GM21515 (cell line): Measurements from ENCODE around the gene CDK1.

Source experiments
- ATAC-seq: cut with Tn5 transposase; IDR thresholded peaks from one replicate; pipeline ENCODE4 v1.9.1; 2021; ENCODE audit not compliant: unreplicated experiment

CDK1 gene

DNA sequence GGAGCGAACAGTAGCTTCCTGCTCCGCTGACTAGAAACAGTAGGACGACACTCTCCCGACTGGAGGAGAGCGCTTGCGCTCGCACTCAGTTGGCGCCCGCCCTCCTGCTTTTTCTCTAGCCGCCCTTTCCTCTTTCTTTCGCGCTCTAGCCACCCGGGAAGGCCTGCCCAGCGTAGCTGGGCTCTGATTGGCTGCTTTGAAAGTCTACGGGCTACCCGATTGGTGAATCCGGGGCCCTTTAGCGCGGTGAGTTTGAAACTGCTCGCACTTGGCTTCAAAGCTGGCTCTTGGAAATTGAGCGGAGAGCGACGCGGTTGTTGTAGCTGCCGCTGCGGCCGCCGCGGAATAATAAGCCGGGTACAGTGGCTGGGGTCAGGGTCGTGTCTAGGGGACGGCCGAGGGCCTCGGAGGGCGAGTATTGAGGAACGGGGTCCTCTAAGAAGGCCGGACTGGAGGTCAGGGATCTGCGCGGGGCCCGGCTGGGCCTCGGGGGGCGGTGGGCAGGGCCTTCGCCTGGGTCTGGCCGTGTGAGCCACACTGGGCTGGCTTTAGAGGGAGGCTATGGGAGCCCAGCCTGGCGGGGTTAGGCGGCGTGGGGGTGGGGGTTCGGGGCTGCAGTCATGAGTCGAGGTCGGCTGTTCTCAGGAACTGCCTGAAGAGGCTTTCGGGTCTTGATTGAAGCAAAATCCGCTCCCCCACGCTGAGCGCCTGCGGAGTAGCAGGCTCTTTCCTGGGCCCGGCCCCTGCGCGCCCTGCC, at the start of gene CDK1:
TSS of gene CDK1 (plus strand) at position 265 of the 757 bp plus-strand sequence. CDS start 1,688 bp downstream, outside the sequence.
- ATAC-seq = peak; percentile 98

DNA sequence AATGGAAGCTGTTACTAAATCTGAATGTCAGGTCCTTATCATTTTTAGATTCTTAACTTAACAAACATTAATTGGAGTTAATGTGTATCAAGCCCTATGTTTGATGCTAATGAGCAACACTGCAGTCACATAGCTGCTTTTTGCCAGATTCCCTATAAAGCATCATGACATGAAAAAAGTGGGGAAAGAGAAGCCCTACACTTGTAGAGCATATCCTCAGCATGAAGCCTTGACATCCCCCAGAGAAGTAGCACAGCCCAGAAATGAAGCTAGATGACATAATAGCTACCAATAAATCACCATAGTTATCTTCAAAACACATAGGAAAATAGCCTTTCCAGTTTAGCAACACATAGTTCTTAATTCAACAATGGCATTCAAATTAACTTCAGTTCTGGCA, 49.2 kb upstream of the CDK1 start:
- no peak for ATAC-seq

DNA sequence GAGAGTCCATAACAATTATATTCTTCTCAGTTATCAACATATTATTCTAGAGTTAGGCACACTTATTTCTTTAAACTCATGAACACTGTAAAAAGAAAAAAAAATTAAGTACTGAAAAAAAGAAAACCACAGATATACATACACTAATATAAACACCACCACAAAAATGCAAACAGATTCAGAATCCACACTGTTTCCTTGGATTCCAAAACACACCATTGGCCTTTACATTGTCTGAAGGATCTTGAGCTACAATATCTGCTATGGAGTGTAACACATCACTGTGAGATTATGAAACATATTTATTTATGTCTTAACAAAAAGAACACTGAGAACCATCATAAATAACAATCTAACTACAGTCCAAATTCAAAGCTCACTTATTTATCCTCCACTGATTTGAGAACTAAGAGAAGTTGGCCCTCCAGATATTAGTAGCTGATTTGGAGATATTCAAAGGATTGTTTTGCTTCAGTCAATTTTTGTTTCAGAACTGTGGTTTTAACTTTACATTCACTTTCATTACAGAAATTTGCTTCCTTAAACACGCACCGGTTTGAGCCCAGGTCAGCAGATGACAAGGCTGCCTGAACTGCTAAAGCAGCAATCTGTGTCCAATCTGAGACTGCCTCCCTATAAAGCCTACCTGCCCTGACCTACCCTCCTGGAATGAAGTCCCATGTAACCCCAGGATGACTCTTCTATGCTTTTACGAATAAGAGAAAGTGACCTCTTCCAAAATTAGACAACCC, 47.0 kb upstream of the CDK1 start:
- peak; percentile 85 for ATAC-seq

DNA sequence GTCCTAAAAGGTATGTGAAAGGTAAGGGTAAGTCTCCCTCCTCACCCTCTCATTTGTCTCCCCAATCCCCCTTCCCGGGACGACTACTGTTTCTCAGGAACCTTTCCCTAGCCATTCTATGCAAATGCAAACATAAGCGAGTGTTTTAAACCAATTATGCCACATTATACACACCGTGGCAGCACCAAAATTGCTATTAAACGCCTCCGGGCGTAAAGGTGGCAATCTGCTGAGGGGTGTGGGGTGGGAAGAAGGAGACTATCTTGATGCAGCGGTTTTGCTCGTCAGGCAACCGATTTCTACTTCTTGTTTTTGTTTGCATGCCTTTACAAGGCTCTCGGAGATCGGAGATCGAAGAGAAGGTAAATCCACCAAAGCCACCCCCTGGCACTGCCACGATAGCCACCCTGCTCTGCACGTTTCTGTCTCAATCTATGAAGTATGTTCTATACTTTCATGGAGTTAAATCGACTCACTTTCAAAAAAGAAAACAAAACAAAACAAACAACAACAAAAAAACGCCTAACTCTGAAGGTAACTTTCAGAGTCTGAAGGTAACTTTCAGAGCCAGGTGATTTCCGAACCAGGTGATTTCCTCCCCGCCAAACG, 46.0 kb upstream of the CDK1 start:
- peak; percentile 33 for ATAC-seq

DNA sequence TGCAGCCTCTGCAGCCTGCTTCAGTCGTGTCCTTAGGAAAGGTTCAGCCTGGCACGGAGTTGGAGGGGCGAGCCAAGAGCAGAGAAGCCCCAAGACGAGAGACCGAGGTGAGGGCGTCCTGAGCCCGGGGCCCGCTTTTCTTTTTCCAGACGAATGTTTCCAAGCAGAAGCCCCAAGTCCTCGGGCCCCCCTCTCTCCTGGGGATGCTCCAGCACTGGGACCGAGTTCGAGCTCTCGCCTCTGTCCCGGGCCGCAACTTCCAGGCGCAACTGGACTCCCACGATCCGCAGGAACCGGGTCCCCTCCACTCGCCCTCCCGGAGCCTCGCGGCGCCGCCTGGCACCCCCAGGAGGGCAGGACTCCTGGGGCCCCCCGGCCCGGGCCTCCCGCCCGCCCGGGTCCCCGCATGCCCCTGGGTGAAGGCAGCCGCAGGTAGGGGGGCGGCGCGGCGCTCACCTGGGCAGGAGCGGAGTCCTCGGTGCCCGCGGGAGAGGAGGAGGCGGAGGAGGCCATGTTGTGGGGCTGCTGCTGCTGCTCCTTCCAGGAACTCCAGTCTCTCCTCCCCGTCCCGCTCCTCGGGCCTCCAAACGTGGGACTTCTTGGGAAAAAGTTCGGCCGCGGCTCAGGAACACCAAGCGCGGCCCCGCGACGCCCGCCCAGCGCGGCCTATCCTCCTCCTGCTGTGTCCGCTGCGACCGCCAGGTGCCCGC, 45.3 kb upstream of the CDK1 start:
- ATAC-seq = peak; percentile 61

DNA sequence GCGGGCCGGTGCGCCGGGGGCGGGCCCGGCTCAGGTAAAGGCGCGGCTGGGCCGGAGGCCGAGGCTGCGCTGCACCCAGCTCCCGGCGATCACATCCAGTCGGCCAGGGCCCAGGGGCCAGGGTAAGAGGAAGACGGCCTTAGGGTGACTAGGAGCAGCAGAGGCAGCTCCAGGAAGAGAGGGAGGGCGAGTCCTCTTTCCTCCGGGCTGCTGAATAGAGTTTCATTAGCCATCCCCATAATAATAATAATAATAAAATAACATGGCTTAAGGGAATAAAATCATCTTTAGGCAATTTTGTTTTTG, 44.8 kb upstream of the CDK1 start:
- no peak for ATAC-seq

DNA sequence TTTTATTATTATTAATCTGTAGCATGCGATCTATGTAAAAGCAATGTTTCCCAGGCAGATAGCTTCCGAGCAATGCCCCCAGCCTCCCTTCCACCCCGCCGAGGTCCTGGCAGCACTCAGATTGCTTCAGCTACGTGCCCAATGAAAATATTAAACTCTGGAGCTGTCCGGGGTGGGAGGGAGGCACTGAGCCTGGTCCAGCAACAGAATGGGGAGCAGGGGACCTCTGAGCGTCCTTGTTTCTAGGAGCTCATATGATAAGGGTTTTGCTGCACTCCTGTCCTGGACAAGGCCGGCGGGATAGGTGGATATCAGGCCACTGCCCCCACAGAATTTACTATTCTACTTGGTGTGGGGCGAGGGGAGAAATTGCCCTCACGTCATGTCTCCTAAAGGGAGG, 44.5 kb upstream of the CDK1 start:
- no peak for ATAC-seq

DNA sequence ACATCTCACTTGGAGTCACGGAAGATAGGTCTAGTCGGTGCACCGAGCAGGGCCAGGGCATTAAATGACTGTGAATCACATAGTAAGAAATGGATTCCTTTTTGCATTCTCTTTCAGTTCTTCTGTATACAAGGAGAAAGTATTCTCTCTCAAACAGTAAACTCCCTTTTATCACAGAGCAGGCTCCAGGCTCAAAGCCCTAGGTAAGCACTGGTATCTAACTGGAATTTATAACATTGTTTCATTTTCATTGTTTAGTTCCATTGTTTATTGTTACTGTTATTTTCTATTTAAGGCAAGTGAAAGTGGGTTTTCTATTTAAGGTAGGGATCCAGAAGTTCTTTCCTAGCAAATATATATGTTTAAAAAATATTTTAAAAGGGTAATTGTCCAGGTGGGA, 44.1 kb upstream of the CDK1 start:
- no peak for ATAC-seq

DNA sequence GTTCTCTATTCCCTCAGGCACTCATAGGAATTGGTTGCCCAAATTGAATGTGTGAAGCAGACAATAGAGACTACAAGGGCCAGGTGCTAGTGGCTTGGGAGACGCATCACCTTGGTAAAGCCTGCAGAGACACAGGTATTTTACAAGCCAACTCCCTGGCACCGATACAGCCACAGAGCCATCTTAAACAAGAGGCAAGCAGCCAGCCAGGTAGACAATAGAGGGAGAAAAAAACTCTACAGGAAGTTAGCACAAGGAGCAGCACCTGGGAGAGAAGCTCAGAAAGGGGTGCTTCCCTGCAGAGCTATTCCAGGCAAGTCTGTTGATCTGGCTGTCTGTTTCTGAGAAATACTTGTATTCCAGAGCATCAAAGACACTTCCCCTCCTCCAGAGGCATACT, 43.0 kb upstream of the CDK1 start:
- ATAC-seq = no peak

DNA sequence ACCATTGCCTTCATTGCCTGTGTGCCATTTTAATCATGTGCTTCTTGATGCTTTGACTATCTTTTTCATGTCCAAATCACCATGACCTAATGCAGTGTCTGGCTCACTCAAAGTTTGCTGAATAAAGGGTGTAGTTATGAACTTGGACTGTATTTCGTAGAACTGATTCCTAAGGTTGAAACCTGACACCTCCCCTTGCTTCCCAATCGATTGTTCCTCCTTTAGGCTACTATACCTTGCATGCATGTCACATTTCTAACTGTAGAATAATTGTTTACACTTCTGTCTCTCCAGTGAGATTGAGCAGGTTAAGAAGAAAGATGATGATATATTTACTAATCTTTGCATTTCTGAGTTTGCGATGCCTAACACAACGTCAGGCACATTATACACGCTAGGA, 41.0 kb upstream of the CDK1 start:
- ATAC-seq = no peak

DNA sequence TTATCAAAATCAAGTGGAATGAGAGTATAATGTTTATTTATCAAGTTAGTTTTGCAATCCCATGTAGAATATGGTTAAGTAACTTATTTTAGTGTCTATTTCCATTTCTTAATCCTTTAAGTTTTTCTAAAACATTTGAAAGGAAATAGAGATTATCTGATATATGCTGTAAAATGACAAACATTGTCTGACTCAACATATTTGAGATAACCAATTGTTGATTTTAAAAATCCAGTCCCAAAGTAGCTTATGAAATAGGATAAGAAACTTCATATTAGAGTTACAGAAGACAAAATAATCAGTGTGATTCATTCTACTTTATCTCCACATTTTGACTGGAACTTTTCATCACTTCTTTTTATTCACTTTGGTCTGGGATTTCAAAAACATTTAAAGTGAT, 38.7 kb upstream of the CDK1 start:
- ATAC-seq = no peak

DNA sequence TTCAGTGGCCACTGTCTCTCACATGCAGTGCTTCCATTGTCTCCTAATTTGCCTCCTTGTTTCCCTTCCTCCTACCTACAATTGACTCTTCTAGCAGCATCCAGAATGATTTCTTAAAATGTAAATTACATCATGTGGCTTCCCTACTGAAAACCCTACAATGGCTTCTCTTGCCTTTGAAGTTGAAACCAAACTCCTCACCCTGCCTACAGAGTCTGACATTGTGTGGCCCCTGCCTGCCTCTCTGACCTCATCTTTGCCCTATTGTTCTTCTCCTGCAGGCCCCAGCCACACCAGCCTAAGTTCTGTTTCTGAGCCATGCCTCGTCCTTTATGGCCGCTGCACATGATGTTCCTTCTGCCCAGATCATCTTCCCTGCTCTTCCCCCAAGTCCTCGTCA, 35.8 kb upstream of the CDK1 start:
- no peak for ATAC-seq

DNA sequence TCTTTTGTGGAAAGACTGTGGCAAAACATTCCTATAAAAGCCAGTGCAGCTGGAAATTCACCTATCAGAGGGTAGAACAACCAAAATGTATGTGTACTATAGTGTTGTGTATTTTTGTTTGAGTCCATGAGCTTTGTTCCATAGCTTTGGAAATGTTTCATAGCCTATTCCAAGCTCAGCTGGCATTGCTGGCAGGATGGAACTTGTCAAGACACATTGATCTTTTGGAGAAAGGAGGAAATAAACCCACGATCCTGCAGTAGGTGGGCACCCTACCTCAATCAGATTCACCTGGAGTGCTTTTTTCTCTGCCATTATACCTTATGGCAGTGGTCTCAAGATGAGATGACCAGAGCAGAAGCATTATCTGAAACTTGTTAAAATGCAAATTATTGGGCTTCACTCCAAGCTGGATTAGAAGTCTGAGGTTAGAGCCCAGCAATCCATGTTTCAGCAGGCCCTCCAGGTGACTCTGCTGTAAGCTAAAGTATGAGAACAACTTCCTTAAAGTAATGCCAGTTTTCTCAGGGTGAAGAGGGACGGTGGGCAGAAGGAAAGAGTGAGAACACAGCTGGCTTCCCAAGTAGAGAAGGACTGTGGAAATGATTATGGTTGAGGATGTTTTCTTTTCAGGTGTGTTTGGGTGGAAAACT, 30.3 kb upstream of the CDK1 start:
- no peak for ATAC-seq

DNA sequence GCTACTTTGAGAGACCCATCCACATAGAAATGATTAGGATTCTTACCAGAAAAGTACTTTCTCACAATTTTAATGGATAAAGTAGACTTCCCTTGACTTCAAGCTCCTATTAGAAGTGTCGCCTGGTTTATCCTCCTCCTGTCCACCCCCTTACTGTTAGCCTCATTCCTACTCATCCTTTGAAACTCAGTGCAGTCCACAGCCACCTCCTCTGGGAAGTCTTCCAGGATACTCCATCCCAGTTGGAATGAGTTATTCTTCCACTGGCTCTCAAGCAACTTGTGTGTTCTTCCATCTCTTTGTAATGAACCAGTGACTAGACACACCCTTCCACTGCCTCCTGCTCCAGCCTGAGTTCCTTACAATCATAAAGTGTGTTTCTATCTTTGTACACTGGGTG, 25.1 kb upstream of the CDK1 start:
- no peak for ATAC-seq

DNA sequence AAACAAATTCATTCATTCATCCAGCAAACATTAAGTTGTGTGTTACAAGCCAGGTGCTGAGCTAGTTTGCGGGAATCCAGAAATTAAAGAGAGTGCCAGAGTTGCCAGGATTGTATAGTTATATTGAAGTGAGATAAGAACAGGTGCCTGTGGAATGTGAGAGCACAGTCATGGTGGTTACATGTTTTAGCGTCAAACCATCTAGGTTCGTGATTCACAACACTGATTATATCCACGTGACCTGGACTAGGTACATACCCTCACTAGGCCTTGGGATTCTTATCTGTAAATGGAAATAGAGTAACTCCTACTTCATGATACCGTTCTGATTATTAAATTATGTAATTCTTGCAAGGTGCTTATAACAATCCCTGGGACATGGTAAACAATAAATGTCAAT, 24.5 kb upstream of the CDK1 start:
- ATAC-seq = no peak

DNA sequence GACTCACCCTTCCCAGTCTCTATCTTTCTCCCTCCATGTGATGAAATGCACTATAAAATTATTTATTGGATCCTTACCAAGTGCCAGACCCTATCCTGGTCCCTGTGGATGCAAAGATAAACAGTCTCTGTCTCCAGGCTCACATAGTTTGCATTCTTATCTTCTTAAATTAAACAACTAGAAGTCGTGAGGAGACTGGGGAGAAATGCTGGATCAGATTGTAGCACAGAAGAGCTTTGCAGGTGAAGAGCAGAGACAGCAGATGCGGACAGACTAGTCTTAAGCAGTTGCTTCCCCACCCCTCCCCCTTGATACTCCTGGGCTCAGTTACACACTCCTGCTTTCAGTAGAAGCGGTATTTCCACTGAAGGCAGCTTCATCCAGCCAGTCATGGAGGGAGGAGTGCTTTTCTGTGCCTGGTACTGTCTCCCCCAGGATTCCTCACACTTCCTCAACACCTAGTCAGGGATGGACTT, 20.8 kb upstream of the CDK1 start:
- ATAC-seq = no peak

DNA sequence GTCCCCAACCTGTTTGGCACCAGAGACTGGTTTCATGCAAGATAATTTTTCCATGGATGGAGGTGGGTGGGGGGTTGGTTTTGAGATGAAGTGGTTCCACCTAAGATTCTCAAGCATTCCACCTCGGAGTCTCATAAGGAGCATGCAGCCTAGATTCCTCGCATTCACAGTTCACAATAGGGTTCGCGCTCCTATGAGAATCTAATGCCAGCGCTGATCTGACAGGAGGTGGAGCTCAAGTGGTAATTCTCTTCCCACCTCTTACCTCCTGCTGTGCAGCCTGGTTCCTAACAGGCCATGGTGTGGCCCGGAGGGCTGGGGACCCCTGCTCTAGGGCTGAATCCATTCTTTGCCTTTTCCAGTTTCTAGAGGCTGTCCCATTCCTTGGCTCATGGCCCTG, 19.1 kb upstream of the CDK1 start:
- ATAC-seq = no peak

DNA sequence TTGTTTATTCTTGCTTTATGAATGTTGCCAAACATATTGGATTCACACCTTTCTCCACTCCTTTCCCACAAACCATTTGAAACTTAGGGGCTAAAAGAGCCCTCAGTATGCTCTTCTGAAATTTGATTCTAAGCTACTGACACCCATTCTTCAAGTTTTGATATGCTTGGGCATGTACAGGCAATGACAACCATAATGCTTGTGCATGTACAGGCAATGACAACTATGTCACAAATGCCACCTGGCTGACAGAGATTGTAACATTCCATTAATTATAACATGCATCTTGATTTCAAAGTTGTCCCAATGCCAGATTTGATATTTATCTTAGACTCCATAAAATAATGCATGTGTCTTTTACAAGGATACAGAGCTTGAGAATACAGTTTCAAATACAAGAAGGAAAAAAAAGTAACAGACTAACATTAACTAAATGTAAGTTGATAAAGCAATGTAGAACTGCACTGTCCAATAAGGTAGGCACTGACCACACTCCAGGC, 17.5 kb upstream of the CDK1 start:
- no peak for ATAC-seq

DNA sequence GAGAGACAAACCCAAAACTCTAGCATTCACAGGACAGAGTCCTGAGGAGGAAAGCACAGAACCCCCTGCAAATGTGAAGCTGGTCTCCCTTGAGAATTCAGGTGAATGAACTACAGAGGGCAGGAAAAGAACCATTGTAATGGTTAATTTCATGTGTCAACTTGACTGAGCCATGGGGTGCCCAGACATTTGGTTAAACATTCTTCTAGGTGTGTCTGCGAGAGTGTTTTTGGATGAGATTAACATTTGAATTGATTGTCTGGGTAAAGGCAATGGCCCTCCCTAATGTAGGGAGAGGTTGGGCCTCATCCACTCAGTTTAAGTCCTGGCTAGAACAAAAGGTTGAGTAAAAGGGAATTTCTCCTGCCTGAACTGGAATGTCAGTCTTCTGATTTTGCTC, 15.7 kb upstream of the CDK1 start:
- ATAC-seq = no peak

DNA sequence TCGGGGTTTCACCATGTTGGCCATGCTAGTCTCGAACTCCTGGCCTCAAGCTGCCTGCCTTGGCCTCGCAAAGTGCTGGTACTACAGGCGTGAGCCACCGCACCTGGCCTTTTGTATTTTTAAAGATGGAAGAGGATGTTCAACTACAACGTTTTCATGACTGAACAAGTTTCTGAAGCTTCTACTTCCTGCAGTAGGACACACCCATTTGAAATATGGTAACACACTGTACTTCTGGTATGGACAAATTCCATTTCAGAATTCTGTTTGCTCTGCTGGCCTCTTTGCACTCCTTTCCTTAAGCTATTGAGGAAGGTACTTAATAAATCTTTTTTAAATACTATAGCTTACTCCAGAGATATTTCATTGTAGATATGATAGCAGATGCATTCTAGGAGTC, 10.9 kb upstream of the CDK1 start:
- no peak for ATAC-seq

DNA sequence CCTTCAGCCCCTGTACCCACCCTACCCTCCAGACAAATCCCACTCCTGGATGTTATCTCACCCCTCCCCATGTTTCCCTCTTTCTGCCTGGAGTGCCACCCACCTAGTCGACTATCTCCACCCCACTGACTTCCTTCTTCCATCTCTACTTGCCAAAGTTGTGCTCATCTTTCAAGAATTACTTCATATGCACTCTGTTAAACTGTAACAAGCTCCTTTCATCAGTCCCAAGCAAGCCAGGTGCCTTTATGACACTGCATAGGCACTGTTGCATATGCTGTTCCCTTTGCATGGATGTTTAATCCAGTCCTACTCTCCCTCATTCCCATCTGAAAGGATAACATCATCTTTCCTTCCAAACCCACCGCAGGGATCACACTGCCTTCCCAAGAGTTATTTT, 8.9 kb upstream of the CDK1 start:
- ATAC-seq = no peak
